HepG2 (cell line): Measurements from ENCODE around the gene OPA3.

Experiments used
- CTCF ChIP-seq: sonication (generic); formaldehyde crosslinking; IDR thresholded peaks from 2 replicates; pipeline ENCODE4 v1.5.0; 2020; ENCODE audit warnings: mild to moderate bottlenecking, missing genetic modification reagents, moderate library complexity
- EZH2 ChIP-seq: conservative IDR thresholded peaks from 2 replicates; pipeline ENCODE4 v1.6.1; 2012; ENCODE audit warnings: mild to moderate bottlenecking, low read depth, low read length, moderate library complexity
- GPBP1L1 ChIP-seq: sonication (generic); formaldehyde crosslinking; IDR thresholded peaks from 2 replicates; pipeline ENCODE4 v1.5.0; 2020; ENCODE audit warnings: mild to moderate bottlenecking, missing genetic modification reagents
- KDM1A ChIP-seq: IDR thresholded peaks from 2 replicates; pipeline ENCODE4 v1.6.1; 2016; ENCODE audit warnings: missing compliant biosample characterization
- NR1H2 ChIP-seq: sonication (generic); formaldehyde crosslinking; IDR thresholded peaks from 2 replicates; pipeline ENCODE4 v1.8.1; 2022; ENCODE audit warnings: low read depth, missing genetic modification reagents, borderline replicate concordance
- RAD21 ChIP-seq: fragments of 450-650 bp; formaldehyde crosslinking; IDR thresholded peaks from 2 replicates; pipeline ENCODE4 v1.5.0; 2020; ENCODE audit warnings: mild to moderate bottlenecking
- RELA ChIP-seq: sonication (generic); formaldehyde crosslinking; IDR thresholded peaks from 2 replicates; pipeline ENCODE4 v1.4.0; 2020; ENCODE audit warnings: missing genetic modification reagents
- RXRB ChIP-seq: IDR thresholded peaks from 2 replicates; pipeline ENCODE4 v1.6.1; 2016; ENCODE audit warnings: borderline replicate concordance, missing genetic modification reagents, missing compliant biosample characterization
- SRSF9 ChIP-seq: fragments of 200-400 bp; formaldehyde crosslinking; IDR thresholded peaks from 2 replicates; pipeline ENCODE4 v1.6.1; 2018; ENCODE audit warnings: borderline replicate concordance, mild to moderate bottlenecking, low read depth, low read length; ENCODE audit not compliant: insufficient read depth, poor library complexity, severe bottlenecking
- TARDBP ChIP-seq: sonication (generic); formaldehyde crosslinking; IDR thresholded peaks from 2 replicates; pipeline ENCODE4 v1.8.0; 2022; ENCODE audit warnings: mild to moderate bottlenecking, missing genetic modification reagents
- TBX3 ChIP-seq: fragments of 450-650 bp; IDR thresholded peaks from 2 replicates; pipeline ENCODE4 v1.6.1; 2017; ENCODE audit warnings: antibody characterized with exemption, mild to moderate bottlenecking, inconsistent platforms, borderline replicate concordance
- ZNF788 ChIP-seq: sonication (generic); formaldehyde crosslinking; IDR thresholded peaks from 2 replicates; pipeline ENCODE4 v1.5.0; 2020; ENCODE audit warnings: mild to moderate bottlenecking, missing genetic modification reagents, borderline replicate concordance

DNA sequence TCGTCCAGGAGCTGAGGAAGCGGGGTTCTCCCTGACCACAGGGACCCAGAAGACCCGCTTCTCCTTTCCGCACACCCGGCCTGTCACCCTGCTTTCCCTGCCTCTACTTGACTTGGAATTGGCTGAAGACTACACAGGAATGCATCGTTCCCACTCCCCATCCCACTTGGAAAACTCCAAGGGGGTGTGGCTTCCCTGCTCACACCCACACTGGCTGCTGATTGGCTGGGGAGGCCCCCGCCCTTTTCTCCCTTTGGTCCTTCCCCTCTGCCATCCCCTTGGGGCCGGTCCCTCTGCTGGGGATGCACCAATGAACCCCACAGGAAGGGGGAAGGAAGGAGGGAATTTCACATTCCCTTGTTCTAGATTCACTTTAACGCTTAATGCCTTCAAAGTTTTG is 58.5 kb downstream of the OPA3 start:
- TF ChIP-seq RELA (CRISPR knock-in tag) (no peak), KDM1A (CRISPR knock-in tag) (no peak), RAD21 (CRISPR knock-in tag) (no peak), TBX3 (no peak), ZNF788 (CRISPR knock-in tag) (no peak), CTCF (CRISPR knock-in tag) (no peak), NR1H2 (CRISPR knock-in tag) (no peak), SRSF9 (no peak), TARDBP (CRISPR knock-in tag) (no peak), EZH2 (no peak), GPBP1L1 (no peak), RXRB (no peak)
